HL-60 (cell line): ENCODE measurements around the gene ANKRD33B.

Experiments
- CTCF ChIP-seq: IDR thresholded peaks from one replicate; pipeline ENCODE4 v1.5.1; 2011; ENCODE audit warnings: low read length, control low read depth, inconsistent platforms; ENCODE audit not compliant: insufficient read depth
- GABPA ChIP-seq: IDR thresholded peaks from 2 replicates; pipeline ENCODE4 v1.6.1; 2012; ENCODE audit warnings: low read depth

- TF ChIP-seq GABPA = no peak
- TF ChIP-seq CTCF = no peak
These were observed 16.0 kb downstream of the ANKRD33B start for GRCh38 chr5:10579536-10580521.
